NCI-H69 (cell line): ENCODE data around the gene KCTD17.
"Not testable (repeated sequence)": the region's sequence is repeated elsewhere in the genome, so short reads cannot be mapped to it uniquely, and the experiment has no call there.

Experiments
- DNase-seq: peaks from one replicate; lab custom pipeline; 2025; lab: John Stamatoyannopoulos, UW

KCTD17 gene

GRCh38 chr22:37061611-37062375 lies 10.3 kb downstream of the KCTD17 start:
- no peak for DNase-seq

- no peak for DNase-seq
Observed at GRCh38 chr22:37062376-37062675, 10.8 kb downstream of the KCTD17 start.

- peak; percentile 39 for DNase-seq
Observed at GRCh38 chr22:37062702-37063381, 11.3 kb downstream of the KCTD17 start.

GRCh38 chr22:37063431-37064420 lies 12.2 kb downstream of the KCTD17 start:
- DNase-seq, result peak; percentile 83

GRCh38 chr22:37064553-37064952 lies 13.0 kb downstream of the KCTD17 start:
- DNase-seq, result no peak

GRCh38 chr22:37065180-37065579 lies 13.6 kb downstream of the KCTD17 start:
- no peak for DNase-seq

- DNase-seq, result no peak
Observed at GRCh38 chr22:37065961-37066360, 14.4 kb downstream of the KCTD17 start.

- no peak for DNase-seq
Observed at GRCh38 chr22:37067428-37067827, 15.9 kb downstream of the KCTD17 start.

GRCh38 chr22:37068859-37069258 lies 17.3 kb downstream of the KCTD17 start:
- peak; percentile 14 for DNase-seq

- no peak for DNase-seq
Observed at GRCh38 chr22:37069319-37069718, 17.8 kb downstream of the KCTD17 start.

GRCh38 chr22:37069719-37070118 lies 18.2 kb downstream of the KCTD17 start:
- no peak for DNase-seq

GRCh38 chr22:37070334-37070733 lies 18.8 kb downstream of the KCTD17 start:
- DNase-seq, result no peak

GRCh38 chr22:37070744-37071143 lies 19.2 kb downstream of the KCTD17 start:
- DNase-seq, result no peak

GRCh38 chr22:37071850-37072592 lies 20.5 kb downstream of the KCTD17 start:
- not testable (repeated sequence) for DNase-seq

GRCh38 chr22:37072673-37073072 lies 21.1 kb downstream of the KCTD17 start:
- no peak for DNase-seq

GRCh38 chr22:37074537-37074936 lies 23.0 kb downstream of the KCTD17 start:
- DNase-seq, result no peak

GRCh38 chr22:37075046-37075445 lies 23.5 kb downstream of the KCTD17 start:
- no peak for DNase-seq

GRCh38 chr22:37075822-37076433 lies 24.4 kb downstream of the KCTD17 start:
- no peak for DNase-seq

GRCh38 chr22:37077802-37078448 lies 26.4 kb downstream of the KCTD17 start:
- DNase-seq, result peak; percentile 49

- DNase-seq, result no peak
Observed at GRCh38 chr22:37079158-37079557, 27.6 kb downstream of the KCTD17 start.

GRCh38 chr22:37079668-37080171 lies 28.2 kb downstream of the KCTD17 start:
- no peak for DNase-seq
